Transverse colon (tissue), 4 donors: Measurements from ENCODE around the gene BCAM.

Experiments used
- POLR2A ChIP-seq: fragments of 450-650 bp; IDR thresholded peaks from one replicate; pipeline ENCODE4 v1.6.1; 2016; ENCODE audit warnings: antibody characterized with exemption, mild to moderate bottlenecking, moderate library complexity
- POLR2AphosphoS5 ChIP-seq, 3 donors: sonication (generic); formaldehyde crosslinking; IDR thresholded peaks; one replicate each; pipeline ENCODE4 v1.6.1; 2016; ENCODE audit warnings: antibody characterized with exemption in 3 of 3
- TF ChIP-seq, protein P1 (sequence below), 5 experiments: fragments of 200-600 bp in 3 of 5; fragments of 450-650 bp in 2 of 5; sonication (generic) in 3 of 5; IDR thresholded peaks; 1 replicate in 2 of 5; 2 replicates in 3 of 5; pipeline ENCODE4 v1.5.1; 2016 to 2017; ENCODE audit warnings: antibody characterized with exemption in 5 of 5, inconsistent platforms in 3 of 5, mild to moderate bottlenecking in 2 of 5, moderate library complexity in 1 of 5

DNA sequence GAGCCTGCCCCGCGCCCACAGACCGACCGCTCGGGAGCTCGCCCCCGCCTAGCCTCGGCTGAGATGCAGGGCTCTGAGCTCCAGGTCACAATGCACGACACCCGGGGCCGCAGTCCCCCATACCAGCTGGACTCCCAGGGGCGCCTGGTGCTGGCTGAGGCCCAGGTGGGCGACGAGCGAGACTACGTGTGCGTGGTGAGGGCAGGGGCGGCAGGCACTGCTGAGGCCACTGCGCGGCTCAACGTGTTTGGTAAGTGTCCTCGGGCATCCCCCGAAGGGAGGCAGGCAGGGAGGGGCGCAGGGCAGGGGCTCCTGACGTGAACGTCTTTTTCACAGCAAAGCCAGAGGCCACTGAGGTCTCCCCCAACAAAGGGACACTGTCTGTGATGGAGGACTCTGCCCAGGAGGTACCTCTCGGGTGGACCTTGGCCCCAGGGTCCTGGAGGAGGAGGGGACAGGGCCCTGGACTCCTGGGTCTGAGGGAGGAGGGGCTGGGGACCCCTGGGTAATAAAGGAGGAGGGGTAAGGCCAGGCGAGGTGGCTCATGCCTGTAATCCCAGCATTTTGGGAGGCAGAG, 3.3 kb downstream of the BCAM start:
- TF ChIP-seq, protein P1, sequence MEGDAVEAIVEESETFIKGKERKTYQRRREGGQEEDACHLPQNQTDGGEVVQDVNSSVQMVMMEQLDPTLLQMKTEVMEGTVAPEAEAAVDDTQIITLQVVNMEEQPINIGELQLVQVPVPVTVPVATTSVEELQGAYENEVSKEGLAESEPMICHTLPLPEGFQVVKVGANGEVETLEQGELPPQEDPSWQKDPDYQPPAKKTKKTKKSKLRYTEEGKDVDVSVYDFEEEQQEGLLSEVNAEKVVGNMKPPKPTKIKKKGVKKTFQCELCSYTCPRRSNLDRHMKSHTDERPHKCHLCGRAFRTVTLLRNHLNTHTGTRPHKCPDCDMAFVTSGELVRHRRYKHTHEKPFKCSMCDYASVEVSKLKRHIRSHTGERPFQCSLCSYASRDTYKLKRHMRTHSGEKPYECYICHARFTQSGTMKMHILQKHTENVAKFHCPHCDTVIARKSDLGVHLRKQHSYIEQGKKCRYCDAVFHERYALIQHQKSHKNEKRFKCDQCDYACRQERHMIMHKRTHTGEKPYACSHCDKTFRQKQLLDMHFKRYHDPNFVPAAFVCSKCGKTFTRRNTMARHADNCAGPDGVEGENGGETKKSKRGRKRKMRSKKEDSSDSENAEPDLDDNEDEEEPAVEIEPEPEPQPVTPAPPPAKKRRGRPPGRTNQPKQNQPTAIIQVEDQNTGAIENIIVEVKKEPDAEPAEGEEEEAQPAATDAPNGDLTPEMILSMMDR (IDR thresholded peaks at IDR 0.05): no peak
- no peak for TF ChIP-seq POLR2AphosphoS5 (IDR thresholded peaks at IDR 0.05)
- no peak for TF ChIP-seq POLR2A
